Uterus (tissue), 4 donors: Measurements from ENCODE around the gene KIAA1549. TPM values are rescaled to one million over a fixed set of nuclear protein-coding genes. Genes with fewer than 3 reads are reported as not detected.

Source experiments
- DNase-seq, 2 donors: peaks; one replicate each; pipeline ENCODE4 v3.0.0-alpha.2; 2019 to 2020
- H3K27ac ChIP-seq, 2 donors: fragments of 200-600 bp; sonication (generic); 1 replicate in 1 of 2; 2 replicates in 1 of 2; pipeline ENCODE4 v1.5.1; 2016 to 2018
- H3K27me3 ChIP-seq, 2 donors: fragments of 200-600 bp; sonication (generic); one replicate each; pipeline ENCODE4 v1.5.1; 2018 to 2019; ENCODE audit warnings: control low read depth in 1 of 2
- H3K36me3 ChIP-seq, 2 donors: fragments of 200-600 bp; sonication (generic); one replicate each; pipeline ENCODE4 v1.5.1; 2019; ENCODE audit warnings: control low read depth in 1 of 2
- H3K4me1 ChIP-seq, 2 donors: fragments of 200-600 bp; sonication (generic); one replicate each; pipeline ENCODE4 v1.5.1; 2018 to 2019; ENCODE audit warnings: control low read depth in 1 of 2
- H3K4me3 ChIP-seq, 2 donors: fragments of 200-600 bp; sonication (generic); 1 replicate in 1 of 2; 2 replicates in 1 of 2; pipeline ENCODE4 v1.5.1; 2018 to 2019; ENCODE audit warnings: mild to moderate bottlenecking in 1 of 2
- H3K9me3 ChIP-seq, 2 donors: fragments of 200-600 bp; sonication (generic); one replicate each; pipeline ENCODE4 v1.5.1; 2019; ENCODE audit warnings: control low read depth in 1 of 2
- POLR2A ChIP-seq, 2 donors: fragments of 450-650 bp; IDR thresholded peaks; one replicate each; pipeline ENCODE4 v1.6.1; 2016; ENCODE audit warnings: antibody characterized with exemption in 2 of 2, mild to moderate bottlenecking in 1 of 2, moderate library complexity in 1 of 2
- intact Hi-C: fragments of 100-400 bp; cut with DNase I; formaldehyde crosslinking; loops from one replicate; pipeline ENCODE4 v1.15.1; 2023; ENCODE audit warnings: low total_unique reads
- total RNA-seq, 4 donors: library from RNA; depleted of rRNA in 3 of 4; stranded (reverse); fragments of >200 nt in 3 of 4; gene quantifications; one replicate each; pipeline versions ENCODE4 v1.1.0 to v1.2.4, GENCODE V29; 2014 to 2023
- TF ChIP-seq, protein P1 (sequence below), 4 experiments: fragments of 200-600 bp in 2 of 4; fragments of 450-650 bp in 2 of 4; sonication (generic) in 2 of 4; IDR thresholded peaks; one replicate each; pipeline ENCODE4 v1.5.1; 2016 to 2019; ENCODE audit warnings: antibody characterized with exemption in 4 of 4, mild to moderate bottlenecking in 2 of 4, moderate library complexity in 1 of 4
- donor health status: DM: yes; HTN: yes; CAD: no.

Gene KIAA1549
- total RNA-seq, 4 donors from 2014 or later: 1.2 to 8.6 (median 3.8) TPM

DNA sequence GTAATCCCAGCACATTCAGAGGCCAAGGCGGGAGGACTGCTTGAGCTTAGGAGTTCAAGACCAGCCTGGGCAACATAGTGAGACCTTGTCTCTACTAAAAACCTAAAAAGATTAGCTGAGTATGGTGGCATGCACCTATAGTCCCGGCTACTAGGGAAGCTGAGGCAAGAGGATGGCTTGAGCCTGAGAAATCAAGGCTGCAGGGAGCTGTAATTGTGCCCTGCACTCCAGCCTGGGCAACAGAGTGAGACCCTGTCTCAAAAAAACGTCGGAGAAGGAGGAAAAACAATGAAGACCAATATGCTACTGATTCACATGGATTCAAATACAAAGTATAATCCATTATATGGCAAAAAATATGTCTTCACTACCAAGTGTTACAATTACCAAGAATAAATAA lies 41.1 kb upstream of the KIAA1549 start:
- H3K9me3 ChIP-seq: no peaks in the 10 kb centered on the region
- no peaks in the 10 kb centered on the region for H3K27me3 ChIP-seq
- H3K27ac ChIP-seq: no peak overlapping the region
- no peak overlapping the region for H3K4me3 ChIP-seq
- DNase-seq: no peak
- no peaks in the 10 kb centered on the region for H3K4me1 ChIP-seq
- intact Hi-C loops: no loop called here
- no peaks in the 10 kb centered on the region for H3K36me3 ChIP-seq
- no peak for TF ChIP-seq POLR2A (IDR thresholded peaks at IDR 0.05)
- TF ChIP-seq, protein P1, sequence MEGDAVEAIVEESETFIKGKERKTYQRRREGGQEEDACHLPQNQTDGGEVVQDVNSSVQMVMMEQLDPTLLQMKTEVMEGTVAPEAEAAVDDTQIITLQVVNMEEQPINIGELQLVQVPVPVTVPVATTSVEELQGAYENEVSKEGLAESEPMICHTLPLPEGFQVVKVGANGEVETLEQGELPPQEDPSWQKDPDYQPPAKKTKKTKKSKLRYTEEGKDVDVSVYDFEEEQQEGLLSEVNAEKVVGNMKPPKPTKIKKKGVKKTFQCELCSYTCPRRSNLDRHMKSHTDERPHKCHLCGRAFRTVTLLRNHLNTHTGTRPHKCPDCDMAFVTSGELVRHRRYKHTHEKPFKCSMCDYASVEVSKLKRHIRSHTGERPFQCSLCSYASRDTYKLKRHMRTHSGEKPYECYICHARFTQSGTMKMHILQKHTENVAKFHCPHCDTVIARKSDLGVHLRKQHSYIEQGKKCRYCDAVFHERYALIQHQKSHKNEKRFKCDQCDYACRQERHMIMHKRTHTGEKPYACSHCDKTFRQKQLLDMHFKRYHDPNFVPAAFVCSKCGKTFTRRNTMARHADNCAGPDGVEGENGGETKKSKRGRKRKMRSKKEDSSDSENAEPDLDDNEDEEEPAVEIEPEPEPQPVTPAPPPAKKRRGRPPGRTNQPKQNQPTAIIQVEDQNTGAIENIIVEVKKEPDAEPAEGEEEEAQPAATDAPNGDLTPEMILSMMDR (IDR thresholded peaks at IDR 0.05): no peak

DNA sequence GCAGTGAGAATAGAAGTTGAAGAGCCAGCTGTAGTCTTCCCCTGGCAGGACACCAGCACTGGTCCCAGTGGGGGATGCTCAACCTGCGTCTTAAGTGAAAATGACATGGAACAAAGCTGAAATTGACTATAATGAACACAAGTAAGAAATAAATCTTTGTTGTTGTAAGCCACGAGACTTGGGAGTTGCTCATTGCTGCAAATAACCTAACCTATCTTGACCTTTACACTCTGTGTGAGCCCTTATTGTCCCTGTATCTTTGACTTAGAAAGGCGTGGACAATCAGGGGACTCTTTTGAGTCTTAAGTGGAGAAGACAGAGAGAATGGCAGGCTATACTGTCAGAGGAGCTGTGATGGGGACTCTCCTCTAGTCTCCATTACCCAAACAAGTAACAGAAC lies 37.7 kb upstream of the KIAA1549 start:
- intact Hi-C loops: no loop called here
- no peak overlapping the region for H3K27ac ChIP-seq
- H3K4me3 ChIP-seq: no peak overlapping the region
- DNase-seq: no peak
- no peaks in the 10 kb centered on the region for H3K27me3 ChIP-seq
- H3K9me3 ChIP-seq: no peaks in the 10 kb centered on the region
- no peaks in the 10 kb centered on the region for H3K4me1 ChIP-seq
- H3K36me3 ChIP-seq: no peaks in the 10 kb centered on the region
- TF ChIP-seq, protein P1 (IDR thresholded peaks at IDR 0.05): no peak

DNA sequence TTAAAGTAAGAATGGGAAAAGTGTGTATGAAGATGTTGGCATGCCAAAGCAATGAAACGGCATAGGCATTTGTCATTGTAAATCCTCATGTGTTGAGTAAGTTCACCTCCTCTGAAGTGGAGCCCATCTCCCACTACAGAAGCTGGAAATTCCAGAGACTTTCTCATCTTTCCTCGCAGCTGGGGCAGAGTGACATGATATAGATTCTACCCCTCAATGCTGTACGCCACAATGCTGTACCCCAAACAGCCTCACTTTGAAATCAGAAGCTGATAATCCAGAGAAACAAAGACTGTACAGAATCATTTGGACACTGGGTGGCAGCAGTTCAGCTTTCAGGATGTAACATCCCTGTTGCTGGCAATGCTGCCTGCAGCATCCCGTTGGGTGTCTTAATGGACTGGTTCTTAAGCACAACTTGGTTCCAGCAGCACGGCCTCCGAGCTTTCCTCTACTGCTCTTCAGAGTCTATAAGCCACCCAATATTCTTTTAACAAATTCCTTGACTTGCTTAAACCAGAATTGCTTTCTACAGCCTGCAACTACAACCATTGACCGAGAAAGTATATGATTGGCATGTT lies 35.8 kb upstream of the KIAA1549 start:
- Histone ChIP-seq H3K27ac (no peak overlapping the region), H3K9me3 (no peaks in the 10 kb centered on the region), H3K4me1 (no peaks in the 10 kb centered on the region), H3K27me3 (no peaks in the 10 kb centered on the region), H3K4me3 (no peak overlapping the region), H3K36me3 (no peaks in the 10 kb centered on the region)
- intact Hi-C loops: no loop called here
- DNase-seq: peak; percentile 37 to 38
- TF ChIP-seq, protein P1 (IDR thresholded peaks at IDR 0.05): peak; percentile 39 to 56 (median 48)
- no peak for TF ChIP-seq POLR2A (IDR thresholded peaks at IDR 0.05)

DNA sequence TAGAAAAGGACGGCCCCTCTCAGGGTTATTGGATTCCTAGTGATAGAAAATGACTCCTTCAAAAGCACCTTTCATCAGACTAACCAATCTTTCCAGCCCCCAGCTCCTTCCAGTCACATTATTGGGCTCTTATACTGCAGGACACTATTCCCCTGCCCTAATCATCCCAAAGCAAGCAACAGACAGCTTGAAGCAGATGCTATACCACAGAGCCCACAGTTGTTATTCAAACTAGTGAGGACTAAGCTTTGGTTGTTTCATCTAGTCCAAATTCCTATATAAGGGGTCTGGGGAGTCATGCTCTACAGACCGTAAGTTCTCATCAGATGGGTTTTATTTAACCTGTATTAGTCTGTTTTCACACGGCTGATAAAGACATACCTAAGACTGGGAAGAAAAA lies 30.2 kb upstream of the KIAA1549 start:
- no peak for TF ChIP-seq POLR2A (IDR thresholded peaks at IDR 0.05)
- TF ChIP-seq, protein P1 (IDR thresholded peaks at IDR 0.05): no peak
- no peak for DNase-seq
- no peaks in the 10 kb centered on the region for H3K4me1 ChIP-seq
- H3K9me3 ChIP-seq: no peaks in the 10 kb centered on the region
- no peaks in the 10 kb centered on the region for H3K27me3 ChIP-seq
- H3K27ac ChIP-seq: no peak overlapping the region
- intact Hi-C loops: no loop called here
- H3K36me3 ChIP-seq: no peaks in the 10 kb centered on the region
- H3K4me3 ChIP-seq: no peak overlapping the region

DNA sequence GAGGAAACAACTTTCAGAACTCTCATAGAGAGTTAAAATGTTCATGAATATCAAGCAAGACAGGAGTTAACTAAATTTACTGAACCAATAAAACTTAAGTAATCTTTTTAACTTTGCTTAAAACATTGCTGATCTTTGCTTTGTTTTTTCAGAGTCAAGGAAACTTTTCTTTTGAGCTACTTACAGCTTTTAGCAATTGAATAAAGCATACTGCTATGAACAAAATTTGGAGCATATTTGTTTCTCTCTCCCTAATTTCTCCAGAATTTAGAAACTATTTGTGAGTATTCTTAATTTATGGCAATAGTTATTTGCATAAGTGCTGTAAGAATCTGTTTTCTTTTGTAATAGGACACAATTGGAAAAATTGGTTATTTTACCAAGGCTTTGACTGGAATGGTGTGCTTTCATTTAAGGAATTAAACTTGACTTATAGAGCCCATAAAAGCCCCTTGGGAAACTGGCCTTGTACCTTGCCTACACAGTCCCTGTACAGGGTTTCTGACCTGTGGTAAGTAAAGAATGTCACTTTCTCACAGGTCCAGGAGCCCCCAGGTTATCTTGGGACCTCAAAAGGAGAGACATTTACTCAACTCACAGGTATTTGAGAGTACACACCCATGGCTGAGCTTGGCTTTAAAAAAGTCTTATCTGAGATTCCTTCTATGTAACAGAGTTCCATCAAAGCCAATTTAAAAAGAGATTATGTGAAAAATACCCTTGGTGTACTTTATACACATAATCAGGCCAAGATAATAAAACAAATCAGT lies 23.3 kb upstream of the KIAA1549 start:
- intact Hi-C loops: no loop called here
- TF ChIP-seq, protein P1 (IDR thresholded peaks at IDR 0.05): no peak
- TF ChIP-seq POLR2A (IDR thresholded peaks at IDR 0.05): no peak
- Histone ChIP-seq H3K27me3 (no peaks in the 10 kb centered on the region), H3K36me3 (no peaks in the 10 kb centered on the region), H3K27ac (no peak overlapping the region), H3K4me3 (no peak overlapping the region), H3K4me1 (no peaks in the 10 kb centered on the region), H3K9me3 (no peaks in the 10 kb centered on the region)
- no peak for DNase-seq
